Measurements from ENCODE around the gene KCMF1.

Gene KCMF1

DNA sequence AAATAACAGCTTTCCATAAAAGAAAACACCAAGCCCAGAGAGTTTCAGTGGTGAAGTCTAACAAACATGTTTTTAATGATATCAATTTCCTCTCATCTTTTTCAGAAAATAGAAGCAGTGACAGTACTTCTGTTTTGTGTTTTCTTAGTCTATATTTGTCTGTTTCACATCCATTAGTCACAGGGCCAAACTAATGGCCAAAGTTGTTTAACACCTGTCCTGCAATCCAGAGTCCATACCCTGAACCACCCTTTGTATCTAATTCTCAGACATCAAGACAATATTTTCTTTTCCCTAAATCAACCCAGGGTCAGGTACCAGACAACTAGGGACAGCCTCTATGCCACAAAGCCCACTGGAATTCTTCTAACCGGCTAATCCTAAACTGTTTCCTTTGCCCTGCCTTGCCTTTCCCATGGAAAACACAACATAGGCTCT is 39.6 kb upstream of the KCMF1 start:
- no peak overlapping the region for H3K4me3 ChIP-seq (ENCODE audit: low read depth, low read length)
- TF ChIP-seq, protein P1, sequence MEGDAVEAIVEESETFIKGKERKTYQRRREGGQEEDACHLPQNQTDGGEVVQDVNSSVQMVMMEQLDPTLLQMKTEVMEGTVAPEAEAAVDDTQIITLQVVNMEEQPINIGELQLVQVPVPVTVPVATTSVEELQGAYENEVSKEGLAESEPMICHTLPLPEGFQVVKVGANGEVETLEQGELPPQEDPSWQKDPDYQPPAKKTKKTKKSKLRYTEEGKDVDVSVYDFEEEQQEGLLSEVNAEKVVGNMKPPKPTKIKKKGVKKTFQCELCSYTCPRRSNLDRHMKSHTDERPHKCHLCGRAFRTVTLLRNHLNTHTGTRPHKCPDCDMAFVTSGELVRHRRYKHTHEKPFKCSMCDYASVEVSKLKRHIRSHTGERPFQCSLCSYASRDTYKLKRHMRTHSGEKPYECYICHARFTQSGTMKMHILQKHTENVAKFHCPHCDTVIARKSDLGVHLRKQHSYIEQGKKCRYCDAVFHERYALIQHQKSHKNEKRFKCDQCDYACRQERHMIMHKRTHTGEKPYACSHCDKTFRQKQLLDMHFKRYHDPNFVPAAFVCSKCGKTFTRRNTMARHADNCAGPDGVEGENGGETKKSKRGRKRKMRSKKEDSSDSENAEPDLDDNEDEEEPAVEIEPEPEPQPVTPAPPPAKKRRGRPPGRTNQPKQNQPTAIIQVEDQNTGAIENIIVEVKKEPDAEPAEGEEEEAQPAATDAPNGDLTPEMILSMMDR (IDR thresholded peaks at IDR 0.05; ENCODE audit: low read depth, low read length, missing control alignments) = no peak
- DNase-seq (ENCODE audit: low read depth) = no peak

DNA sequence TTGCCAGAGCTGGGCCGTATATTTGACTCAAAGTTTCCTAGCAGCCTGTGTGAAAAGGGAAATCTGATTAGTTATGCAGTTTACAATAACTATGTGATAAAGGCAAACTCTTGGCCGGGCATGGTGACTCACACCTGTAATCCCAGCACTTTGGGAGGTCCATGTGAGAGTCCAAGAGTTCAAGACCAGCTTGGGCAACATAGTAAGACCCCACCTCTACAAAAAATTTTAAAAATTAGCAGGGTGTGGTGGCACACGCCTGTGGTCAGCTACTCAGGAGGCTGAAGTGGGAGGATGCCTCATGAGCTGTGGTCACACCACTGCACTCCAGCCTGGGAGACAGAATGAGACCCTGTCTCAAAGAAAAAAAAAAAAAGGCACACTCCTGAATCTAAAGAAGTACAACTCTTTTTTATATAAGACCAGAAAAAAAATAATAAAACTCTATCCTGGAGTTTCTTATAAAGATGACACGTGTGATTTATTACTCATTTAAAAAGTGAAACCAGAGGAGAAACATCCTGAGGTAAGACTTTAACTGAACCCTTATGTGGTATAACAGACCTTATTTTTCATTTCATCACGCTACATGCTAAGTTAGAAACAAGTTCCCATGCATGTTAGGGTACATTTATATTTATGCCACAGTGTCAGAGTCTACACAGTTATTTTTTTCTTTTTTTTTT is 32.6 kb upstream of the KCMF1 start:
- peak; percentile 70 for DNase-seq (ENCODE audit: low read depth)
- no peak overlapping the region; the same call in 1 of the 2 replicates for H3K4me3 ChIP-seq (ENCODE audit: low read depth, low read length)
- TF ChIP-seq, protein P1 (IDR thresholded peaks at IDR 0.05; ENCODE audit: low read depth, low read length, missing control alignments) = no peak

DNA sequence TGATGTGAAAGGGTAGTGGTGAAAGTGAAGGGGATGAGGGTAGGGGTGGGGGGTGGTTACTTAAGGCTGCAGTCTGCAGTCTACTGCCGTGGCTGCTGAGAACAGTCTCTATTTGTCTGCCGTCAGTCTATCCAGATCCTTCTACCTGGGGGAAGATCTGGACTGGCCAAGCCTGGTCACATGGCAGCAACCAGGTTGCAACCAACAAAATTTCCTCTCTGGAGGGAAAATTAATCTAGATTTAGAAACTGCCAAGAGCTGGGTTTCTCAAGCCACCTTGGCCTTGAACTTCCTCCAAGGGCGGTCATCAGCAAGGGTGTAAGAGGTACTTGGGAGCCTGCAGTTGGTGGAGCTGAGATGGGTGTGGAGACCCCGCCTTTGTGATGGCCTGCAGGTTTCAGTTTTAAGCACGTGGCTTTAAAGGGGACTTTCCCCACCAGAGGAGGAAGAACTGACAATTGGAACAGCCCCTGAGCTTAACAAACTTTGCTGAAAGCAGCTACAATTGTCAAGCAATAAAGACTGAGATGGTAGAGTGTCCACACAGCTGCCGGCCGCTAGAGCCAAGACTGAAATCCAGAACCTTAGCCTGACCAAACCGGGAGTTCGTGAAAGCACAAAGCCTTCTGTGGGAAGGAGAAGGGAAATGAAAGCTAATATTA is 31.4 kb upstream of the KCMF1 start:
- TF ChIP-seq, protein P1 (IDR thresholded peaks at IDR 0.05; ENCODE audit: low read depth, low read length, missing control alignments) = no peak
- DNase-seq (ENCODE audit: low read depth) = peak; percentile 99
- peak overlapping the region; percentile 37 for H3K4me3 ChIP-seq (ENCODE audit: low read depth, low read length)

DNA sequence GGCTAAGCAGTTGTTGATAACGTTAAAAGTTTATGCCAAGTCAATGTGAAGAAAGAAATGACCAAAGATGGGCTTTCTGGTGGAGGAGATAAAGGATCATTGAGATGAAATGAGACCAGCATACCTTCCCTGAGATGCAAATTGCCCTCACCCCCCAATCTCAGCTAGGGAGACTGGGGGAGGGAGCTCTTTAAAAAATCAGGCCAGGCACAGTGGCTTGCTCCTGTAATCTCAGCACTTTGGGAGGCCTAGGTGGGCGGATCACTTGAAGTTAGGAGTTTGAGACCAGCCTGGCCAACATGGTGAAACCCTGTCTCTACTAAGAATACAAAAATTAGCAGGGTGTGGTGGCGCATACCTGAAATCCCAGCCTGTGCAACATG is 30.9 kb upstream of the KCMF1 start:
- peak overlapping the region; percentile 16; the same call in 1 of the 2 replicates for H3K4me3 ChIP-seq (ENCODE audit: low read depth, low read length)
- DNase-seq (ENCODE audit: low read depth) = no peak
- TF ChIP-seq, protein P1 (IDR thresholded peaks at IDR 0.05; ENCODE audit: low read depth, low read length, missing control alignments) = no peak

DNA sequence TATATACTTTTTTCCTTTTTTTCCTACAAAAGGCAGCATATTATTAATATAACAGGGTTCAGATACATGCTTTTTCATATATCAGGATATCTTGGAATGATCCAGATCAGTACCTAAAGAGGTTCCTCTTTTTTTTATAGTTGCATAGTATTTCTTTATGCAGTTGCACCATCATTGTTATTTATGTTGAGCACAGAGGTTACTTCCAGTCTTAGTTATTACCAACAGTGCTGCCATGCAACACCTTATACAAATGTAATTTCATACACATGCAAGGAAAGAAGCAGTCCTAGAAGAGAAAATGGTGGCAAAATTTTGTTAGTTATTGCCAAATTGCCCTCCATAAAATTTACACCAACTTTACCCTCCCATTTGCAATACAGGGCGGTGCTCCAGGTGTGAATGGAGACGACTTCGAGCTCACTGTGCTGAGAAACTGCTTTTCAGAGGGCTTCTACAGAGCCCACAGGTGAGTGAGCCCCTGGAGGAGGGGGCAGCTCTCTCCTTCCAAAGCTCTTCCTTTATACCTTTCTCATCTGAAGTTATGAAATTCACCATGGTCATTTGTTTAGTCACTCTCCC is 30.0 kb upstream of the KCMF1 start:
- no peak overlapping the region for H3K4me3 ChIP-seq (ENCODE audit: low read depth, low read length)
- TF ChIP-seq, protein P1 (IDR thresholded peaks at IDR 0.05; ENCODE audit: low read depth, low read length, missing control alignments) = no peak
- no peak for DNase-seq (ENCODE audit: low read depth)

DNA sequence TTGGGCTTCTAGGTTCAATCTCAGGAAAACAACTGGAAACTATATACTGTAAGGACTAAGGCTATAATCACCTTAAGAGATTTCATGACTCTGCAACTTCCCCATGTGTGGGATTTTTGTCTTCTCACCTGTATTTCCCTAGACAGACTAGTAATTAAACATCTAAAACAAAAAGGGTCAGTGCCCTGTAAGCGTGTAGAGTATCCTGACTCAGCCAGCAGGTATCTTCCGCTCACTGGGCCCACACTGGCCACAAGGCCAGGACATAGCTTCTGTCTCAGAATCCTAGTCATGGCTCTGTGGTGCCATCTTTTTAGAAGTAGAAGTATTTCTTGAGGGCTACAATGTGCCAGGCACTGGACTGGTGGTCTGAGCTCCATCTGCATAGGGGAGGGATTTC is 28.8 kb upstream of the KCMF1 start:
- DNase-seq (ENCODE audit: low read depth) = no peak
- no peak overlapping the region for H3K4me3 ChIP-seq (ENCODE audit: low read depth, low read length)
- TF ChIP-seq, protein P1 (IDR thresholded peaks at IDR 0.05; ENCODE audit: low read depth, low read length, missing control alignments) = no peak

Data from GM12864 (cell line).